SH-SY5Y (cell line): ENCODE measurements around the gene DCD.

ENCODE experiments used
- GATA2 ChIP-seq: IDR thresholded peaks from 2 replicates; pipeline ENCODE4 v1.6.1; 2011; ENCODE audit warnings: mild to moderate bottlenecking, low read depth, low read length
- GATA3 ChIP-seq: IDR thresholded peaks from 2 replicates; pipeline ENCODE4 v1.6.1; 2011; ENCODE audit warnings: low read depth, mild to moderate bottlenecking, low read length, moderate library complexity

GRCh38 chr12:54650409-54650808 is 2.2 kb upstream of the DCD start:
- TF ChIP-seq GATA3 = no peak
- no peak for TF ChIP-seq GATA2
